GM18526 (cell line): ENCODE data around the gene SHF.

Experiments used
- POLR2A ChIP-seq: IDR thresholded peaks from 3 replicates; pipeline ENCODE4 v1.6.1; 2011; ENCODE audit not compliant: insufficient read length; ENCODE audit errors: extremely low read depth

Gene SHF

GRCh38 chr15:45166834-45167630 is 20.7 kb downstream of the SHF start:
- peak; percentile 43 for TF ChIP-seq POLR2A

GRCh38 chr15:45165536-45165935 is 22.2 kb downstream of the SHF start:
- no peak for TF ChIP-seq POLR2A

- TF ChIP-seq POLR2A, result no peak
These were observed 22.9 kb downstream of the SHF start for GRCh38 chr15:45164914-45165313.

- no peak for TF ChIP-seq POLR2A
These were observed 24.3 kb downstream of the SHF start for GRCh38 chr15:45163508-45163856.

GRCh38 chr15:45162771-45163507 is 24.8 kb downstream of the SHF start:
- no peak for TF ChIP-seq POLR2A

GRCh38 chr15:45161666-45162065 is 26.1 kb downstream of the SHF start:
- no peak for TF ChIP-seq POLR2A

GRCh38 chr15:45157974-45158373 is 29.8 kb downstream of the SHF start:
- TF ChIP-seq POLR2A, result no peak

- no peak for TF ChIP-seq POLR2A
These were observed 30.9 kb downstream of the SHF start for GRCh38 chr15:45156744-45157455.

- no peak for TF ChIP-seq POLR2A
These were observed 32.0 kb downstream of the SHF start for GRCh38 chr15:45155739-45156138.

- TF ChIP-seq POLR2A, result no peak
These were observed 35.6 kb downstream of the SHF start for GRCh38 chr15:45151998-45152828.

- TF ChIP-seq POLR2A, result no peak
These were observed 36.8 kb downstream of the SHF start for GRCh38 chr15:45150997-45151396.

- no peak for TF ChIP-seq POLR2A
These were observed 37.3 kb downstream of the SHF start for GRCh38 chr15:45150481-45150880.

- TF ChIP-seq POLR2A, result no peak
These were observed 38.7 kb downstream of the SHF start for GRCh38 chr15:45149060-45149459.

- TF ChIP-seq POLR2A, result no peak
These were observed 39.4 kb downstream of the SHF start for GRCh38 chr15:45148076-45149059.
